ENCODE data around the gene RIOK2.

- TF ChIP-seq, protein P1, sequence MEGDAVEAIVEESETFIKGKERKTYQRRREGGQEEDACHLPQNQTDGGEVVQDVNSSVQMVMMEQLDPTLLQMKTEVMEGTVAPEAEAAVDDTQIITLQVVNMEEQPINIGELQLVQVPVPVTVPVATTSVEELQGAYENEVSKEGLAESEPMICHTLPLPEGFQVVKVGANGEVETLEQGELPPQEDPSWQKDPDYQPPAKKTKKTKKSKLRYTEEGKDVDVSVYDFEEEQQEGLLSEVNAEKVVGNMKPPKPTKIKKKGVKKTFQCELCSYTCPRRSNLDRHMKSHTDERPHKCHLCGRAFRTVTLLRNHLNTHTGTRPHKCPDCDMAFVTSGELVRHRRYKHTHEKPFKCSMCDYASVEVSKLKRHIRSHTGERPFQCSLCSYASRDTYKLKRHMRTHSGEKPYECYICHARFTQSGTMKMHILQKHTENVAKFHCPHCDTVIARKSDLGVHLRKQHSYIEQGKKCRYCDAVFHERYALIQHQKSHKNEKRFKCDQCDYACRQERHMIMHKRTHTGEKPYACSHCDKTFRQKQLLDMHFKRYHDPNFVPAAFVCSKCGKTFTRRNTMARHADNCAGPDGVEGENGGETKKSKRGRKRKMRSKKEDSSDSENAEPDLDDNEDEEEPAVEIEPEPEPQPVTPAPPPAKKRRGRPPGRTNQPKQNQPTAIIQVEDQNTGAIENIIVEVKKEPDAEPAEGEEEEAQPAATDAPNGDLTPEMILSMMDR (conservative IDR thresholded peaks at IDR 0.05 in 1 of 2, IDR thresholded peaks at IDR 0.05 in 1 of 2; ENCODE audit: low read depth in 1 of 2, low read length in 2 of 2): peak; percentile 51 to 74
- TF ChIP-seq EZH2 (IDR thresholded peaks at IDR 0.05; ENCODE audit: low read length, missing control alignments): no peak
Observed at GRCh38 chr5:97142521-97143254, 40.4 kb downstream of the RIOK2 start, which contains the start of gene LIX1.
